ENCODE data around the gene RAF1. TPM values are rescaled to one million over a fixed set of nuclear protein-coding genes. Genes with fewer than 3 reads are reported as not detected.

RAF1 gene
- total and polyA plus RNA-seq, 2 of the 8 experiments (the other 6 are each of a cell fraction or from before 2014, with no cell fraction given) = 103 to 118 TPM

GRCh38 chr3:12660196-12660595, 3.7 kb downstream of the RAF1 start:
- no peak overlapping the region for H2AFZ ChIP-seq (ENCODE audit: low read length)
- no peaks in the 10 kb centered on the region for H3K79me1 ChIP-seq (ENCODE audit: low read depth, low read length)
- H2BK12ac ChIP-seq (ENCODE audit: low read depth, low read length) = no peak overlapping the region
- peaks cover 0 to 12% of the 10 kb centered on the region in 2 experiments for H4K20me1 ChIP-seq (replicated peaks in 1 of 2; ENCODE audit: control insufficient read depth in 1 of 2, insufficient read depth in 2 of 2, low read length in 2 of 2)
- no peak overlapping the region for H4K8ac ChIP-seq (ENCODE audit: extremely low read depth, insufficient read depth, low read length)
- no peak overlapping the region for H3K18ac ChIP-seq (ENCODE audit: extremely low read depth, low read length)
- no peak overlapping the region for H3K27ac ChIP-seq (ENCODE audit: low read depth, low read length)
- no peak overlapping the region; a peak in 1 of 4 replicates for H3K4me2 ChIP-seq (ENCODE audit: insufficient read depth in 1 of 2, low read depth in 2 of 2, low read length in 2 of 2)
- POLR2A ChIA-PET (ENCODE audit: partially characterized antibody) = interaction anchor here (0.6 to 1.5 kb wide), 4 partner anchors 10 to 173 kb away, joined by 3 to 4 read pairs (median 4); no protein-coding TSS in a partner anchor
- no peak overlapping the region for H3K23ac ChIP-seq (ENCODE audit: insufficient read length)
- H3K4me3 ChIP-seq (ENCODE audit: extremely low read depth in 1 of 4, insufficient read depth in 2 of 4, low read depth in 3 of 4, low read length in 4 of 4) = no peak overlapping the region
- TF ChIP-seq EGR1 (IDR thresholded peaks at IDR 0.05; ENCODE audit: borderline replicate concordance, low read depth, low read length) (no peak), KDM1A (IDR thresholded peaks at IDR 0.05; ENCODE audit: borderline replicate concordance, low read length) (no peak), HDAC6 (IDR thresholded peaks at IDR 0.05; ENCODE audit: low read depth, low read length) (no peak), GTF2F1 (IDR thresholded peaks at IDR 0.05; ENCODE audit: borderline replicate concordance, low read depth, low read length) (no peak), KDM4A (IDR thresholded peaks at IDR 0.05; ENCODE audit: low read depth, low read length, severe bottlenecking) (no peak), SIN3A (conservative IDR thresholded peaks at IDR 0.05 in 1 of 2, IDR thresholded peaks at IDR 0.05 in 1 of 2; ENCODE audit: low read depth in 1 of 2, low read length in 2 of 2) (no peak), SP1 (IDR thresholded peaks at IDR 0.05; ENCODE audit: low read depth, low read length) (no peak), POU5F1 (IDR thresholded peaks at IDR 0.05; ENCODE audit: low read depth, low read length) (no peak), CEBPB (IDR thresholded peaks at IDR 0.05; ENCODE audit: low read depth, low read length) (no peak), CBX8 (IDR thresholded peaks at IDR 0.05; ENCODE audit: borderline replicate concordance, low read depth, low read length) (no peak), SIX5 (IDR thresholded peaks at IDR 0.05; ENCODE audit: low read depth, low read length) (no peak), SP2 (IDR thresholded peaks at IDR 0.05; ENCODE audit: low read length) (no peak), SIRT6 (IDR thresholded peaks at IDR 0.05; ENCODE audit: low read length) (no peak)
- H2AK5ac ChIP-seq (ENCODE audit: low read depth, low read length) = no peak overlapping the region
- no peak overlapping the region for H3K56ac ChIP-seq (replicated peaks; ENCODE audit: insufficient read length, low read depth, low read length)
- no peaks in the 10 kb centered on the region for H3K36me3 ChIP-seq (ENCODE audit: control insufficient read depth in 2 of 4, insufficient read depth in 4 of 4, low read length in 3 of 4)
- H2BK5ac ChIP-seq (ENCODE audit: low read depth, low read length) = no peak overlapping the region
- H2BK20ac ChIP-seq (ENCODE audit: low read length) = no peak overlapping the region
- no peak overlapping the region for H4K91ac ChIP-seq (replicated peaks; ENCODE audit: insufficient read length, low read length)
- no peaks in the 10 kb centered on the region for H3K9me3 ChIP-seq (ENCODE audit: insufficient read depth in 2 of 2, low read depth in 1 of 2, low read length in 1 of 2)
- WGBS, 2 experiments (ENCODE audit: extremely low coverage in 1 of 2, insufficient coverage in 1 of 2, insufficient read length in 1 of 2, insufficient replicate concordance in 2 of 2, low coverage in 1 of 2, low lambda C conversion rate in 2 of 2, missing lambda C conversion rate in 1 of 2) = 79% methylated on average over 2 of the region's 2 CpGs; no CpG with 5 or more reads in 1 of the 2 experiments
- no peak for DNase-seq (ENCODE audit: low read depth in 1 of 2, low spot score in 2 of 2)
- H3K23me2 ChIP-seq (ENCODE audit: low read depth, low read length) = peaks cover 5% of the 10 kb centered on the region
- peaks cover 58 to 84% of the 10 kb centered on the region in 2 experiments for H3K79me2 ChIP-seq (ENCODE audit: control insufficient read depth in 1 of 2, insufficient read depth in 2 of 2, low read length in 2 of 2)
- H3K27me3 ChIP-seq (replicated peaks in 1 of 4; ENCODE audit: control insufficient read depth in 3 of 4, extremely low read depth in 1 of 4, insufficient read depth in 3 of 4, low read length in 3 of 4) = no peaks in the 10 kb centered on the region
- no peak overlapping the region for H2BK15ac ChIP-seq (ENCODE audit: low read length)
- H3K4ac ChIP-seq (replicated peaks; ENCODE audit: insufficient read length, low read depth, low read length) = no peak overlapping the region
- H3K9ac ChIP-seq (replicated peaks in 1 of 4; ENCODE audit: extremely low read depth in 1 of 4, low read depth in 3 of 4, low read length in 3 of 4) = no peak overlapping the region
- H3K4me1 ChIP-seq (replicated peaks in 1 of 4; ENCODE audit: control insufficient read depth in 3 of 4, insufficient read depth in 4 of 4, low read length in 3 of 4) = peaks cover 0 to 6% (median 0%) of the 10 kb centered on the region in 4 experiments; a peak in 4 of 7 replicates
- no peak overlapping the region for H2BK120ac ChIP-seq (replicated peaks; ENCODE audit: low read depth, low read length)
- no peak overlapping the region for H4K5ac ChIP-seq (ENCODE audit: insufficient read length, low read depth, low read length)
- CTCF ChIA-PET (ENCODE audit: partially characterized antibody) = interaction anchor here (0.5 to 1.4 kb wide), 4 partner anchors 8 to 1669 kb away, joined by 3 to 4 read pairs (median 3); no protein-coding TSS in a partner anchor
- no peak for FAIRE-seq
- no peak overlapping the region for H3K14ac ChIP-seq (ENCODE audit: insufficient read length)
